Ovary (tissue), 9 donors: ENCODE results near the gene DOCK2. TPM values are rescaled to one million over a fixed set of nuclear protein-coding genes. Genes with fewer than 3 reads are reported as not detected.
"Not testable (repeated sequence)": the region's sequence is repeated elsewhere in the genome, so short reads cannot be mapped to it uniquely, and the experiment has no call there.

Experiments used
- DNase-seq, 5 donors: peaks; one replicate each; pipeline ENCODE4 v3.0.0-alpha.2; 2019 to 2020
- H3K27ac ChIP-seq, 2 donors: fragments of 200-600 bp; one replicate each; pipeline versions ENCODE4 v1.5.1 to v1.8.0; 2019 to 2022
- H3K27me3 ChIP-seq: fragments of 200-600 bp; one replicate; pipeline ENCODE4 v1.8.0; 2022
- H3K36me3 ChIP-seq: fragments of 200-600 bp; sonication (generic); one replicate; pipeline ENCODE4 v1.5.1; 2019
- H3K4me1 ChIP-seq: one replicate; pipeline ENCODE4 v1.8.1; 2013; ENCODE audit warnings: mild to moderate bottlenecking, moderate library complexity; ENCODE audit not compliant: insufficient read depth
- H3K4me3 ChIP-seq: fragments of 200-600 bp; sonication (generic); one replicate; pipeline ENCODE4 v1.5.1; 2017
- H3K9me3 ChIP-seq, 2 donors: fragments of 200-600 bp in 1 of 2; sonication (generic) in 1 of 2; one replicate each; pipeline versions ENCODE4 v1.5.1 to v1.8.1; 2013 to 2019; ENCODE audit warnings: mild to moderate bottlenecking in 1 of 2, moderate library complexity in 1 of 2
- CTCF ChIP-seq, 3 donors: fragments of 450-650 bp in 2 of 3; fragments of 200-600 bp in 1 of 3; IDR thresholded peaks; one replicate each; pipeline versions ENCODE4 v1.5.1 to v1.8.0; 2016 to 2022; ENCODE audit warnings: antibody characterized with exemption in 3 of 3, mild to moderate bottlenecking in 1 of 3
- EP300 ChIP-seq: sonication (generic); formaldehyde crosslinking; IDR thresholded peaks from one replicate; pipeline ENCODE4 v1.6.1; 2017; ENCODE audit warnings: antibody characterized with exemption
- POLR2A ChIP-seq: fragments of 450-650 bp; IDR thresholded peaks from one replicate; pipeline ENCODE4 v1.6.1; 2017; ENCODE audit warnings: antibody characterized with exemption, mild to moderate bottlenecking, moderate library complexity
- WGBS, 3 donors: extraction: QIAGEN DNeasy Blood & Tissue Kit in 1 of 3; methylation state at CpG; one replicate each; pipeline versions ENCODE4 v1.1.5 to v1.1.7; 2013 to 2017; 5-methylcytosine and 5-hydroxymethylcytosine counted together
- intact Hi-C, 4 donors: fragments of 100-400 bp; cut with DNase I; formaldehyde crosslinking; loops; one replicate each; pipeline versions ENCODE4 v1.11.0 to v1.15.1; 2022 to 2023
- polyA plus RNA-seq, 2 donors: library from polyadenylated mRNA; stranded (reverse); fragments of 200-250 nt in 1 of 2; fragments of 350-450 nt in 1 of 2; fragmentation: Illumina TruSeq in 1 of 2; extraction: RNeasy Lipid Tissue Mini Kit (QIAGEN cat#74804) in 1 of 2; gene quantifications; one replicate each; pipeline ENCODE4 v1.2.3, GENCODE V29; 2013 to 2014
- total RNA-seq, 7 donors: library from RNA; depleted of rRNA in 2 of 7; stranded (reverse); fragments of >200 nt in 2 of 7; fragmentation: NEBNext Ultra II Directional in 3 of 7; extraction: Animal tissue kit (Norgen Biotek cat#: 25700) in 3 of 7; gene quantifications; one replicate each; pipeline versions ENCODE4 v1.1.0 to v1.2.4, GENCODE V29; 2016 to 2023
- donor health status: DM: no; HTN: no; CAD: no; lungs with moderate emphysema.
- donor health status: DM: no; HTN: no; CAD: no.
- donor health status: Bipolar disorder and iron deficiency.
- donor health status: DM: yes; HTN: yes; CAD: no.
- donor health status: DM: no; HTN: no; CAD: no.
- donor health status: DM: yes; HTN: yes; CAD: no.

Gene DOCK2
- total and polyA plus RNA-seq, 9 donors: 1.3 to 10.2 (median 5.4) TPM

- Histone ChIP-seq H3K4me3 (no peak overlapping the region), H3K27ac (no peak overlapping the region), H3K4me1 (no peaks in the 10 kb centered on the region), H3K27me3 (no peaks in the 10 kb centered on the region), H3K36me3 (no peaks in the 10 kb centered on the region), H3K9me3 (no peaks in the 10 kb centered on the region)
- 65 to 83% (median 82%) methylated on average over 1 of the region's 1 CpG for WGBS, 3 donors
- DNase-seq: no peak
- TF ChIP-seq EP300 (no peak), POLR2A (no peak), CTCF (IDR thresholded peaks at IDR 0.05) (no peak)
- intact Hi-C loops: no loop called here
These were observed 167.8 kb downstream of the DOCK2 start for GRCh38 chr5:169804861-169805260.

- 26 to 32% (median 32%) methylated on average over 5 of the region's 5 CpGs for WGBS, 3 donors
- TF ChIP-seq EP300: no peak
- TF ChIP-seq CTCF (IDR thresholded peaks at IDR 0.05): no peak
- TF ChIP-seq POLR2A: no peak
- H3K4me1 ChIP-seq: no peaks in the 10 kb centered on the region
- no peaks in the 10 kb centered on the region for H3K36me3 ChIP-seq
- H3K27ac ChIP-seq: no peak overlapping the region
- DNase-seq: no peak
- H3K27me3 ChIP-seq: no peaks in the 10 kb centered on the region
- no peak overlapping the region for H3K4me3 ChIP-seq
- intact Hi-C loops: no loop called here
- no peaks in the 10 kb centered on the region for H3K9me3 ChIP-seq
These were observed 168.5 kb downstream of the DOCK2 start for GRCh38 chr5:169805527-169805934.

- H3K27ac ChIP-seq: no peak overlapping the region
- intact Hi-C loops: no loop called here
- TF ChIP-seq CTCF (IDR thresholded peaks at IDR 0.05): no peak
- no peak for TF ChIP-seq EP300
- TF ChIP-seq POLR2A: no peak
- DNase-seq: no peak
- 87 to 91% (median 90%) methylated on average over 6 of the region's 6 CpGs for WGBS, 3 donors
- H3K27me3 ChIP-seq: no peaks in the 10 kb centered on the region
- no peaks in the 10 kb centered on the region for H3K36me3 ChIP-seq
- no peak overlapping the region for H3K4me3 ChIP-seq
- H3K4me1 ChIP-seq: no peaks in the 10 kb centered on the region
- H3K9me3 ChIP-seq: no peaks in the 10 kb centered on the region
These were observed 169.0 kb downstream of the DOCK2 start for GRCh38 chr5:169805937-169806700.

GRCh38 chr5:169808118-169808581 is 171.1 kb downstream of the DOCK2 start:
- WGBS, 3 donors: 61 to 70% (median 64%) methylated on average over 2 of the region's 2 CpGs
- H3K36me3 ChIP-seq: no peaks in the 10 kb centered on the region
- TF ChIP-seq EP300: no peak
- TF ChIP-seq POLR2A: no peak
- no peak for TF ChIP-seq CTCF (IDR thresholded peaks at IDR 0.05)
- intact Hi-C loops: no loop called here
- H3K4me3 ChIP-seq: no peak overlapping the region
- no peak overlapping the region for H3K27ac ChIP-seq
- no peak for DNase-seq
- no peaks in the 10 kb centered on the region for H3K4me1 ChIP-seq
- H3K27me3 ChIP-seq: no peaks in the 10 kb centered on the region
- no peaks in the 10 kb centered on the region for H3K9me3 ChIP-seq

- DNase-seq, intact Hi-C loops, H3K9me3 ChIP-seq, H3K36me3 ChIP-seq, H3K4me3 ChIP-seq, H3K4me1 ChIP-seq, H3K27me3 ChIP-seq, H3K27ac ChIP-seq: not testable (repeated sequence)
- WGBS, 3 donors: 80 to 91% (median 89%) methylated on average over 3 of the region's 3 CpGs
These were observed 171.8 kb downstream of the DOCK2 start for GRCh38 chr5:169808880-169809279.
